ENCODE measurements around the gene DEDD. TPM values are rescaled to one million over a fixed set of nuclear protein-coding genes. Genes with fewer than 3 reads are reported as not detected.

DEDD gene
- total RNA-seq = 10 to 100 TPM; 20.1 to 48.8 (median 27.0) TPM

DNA sequence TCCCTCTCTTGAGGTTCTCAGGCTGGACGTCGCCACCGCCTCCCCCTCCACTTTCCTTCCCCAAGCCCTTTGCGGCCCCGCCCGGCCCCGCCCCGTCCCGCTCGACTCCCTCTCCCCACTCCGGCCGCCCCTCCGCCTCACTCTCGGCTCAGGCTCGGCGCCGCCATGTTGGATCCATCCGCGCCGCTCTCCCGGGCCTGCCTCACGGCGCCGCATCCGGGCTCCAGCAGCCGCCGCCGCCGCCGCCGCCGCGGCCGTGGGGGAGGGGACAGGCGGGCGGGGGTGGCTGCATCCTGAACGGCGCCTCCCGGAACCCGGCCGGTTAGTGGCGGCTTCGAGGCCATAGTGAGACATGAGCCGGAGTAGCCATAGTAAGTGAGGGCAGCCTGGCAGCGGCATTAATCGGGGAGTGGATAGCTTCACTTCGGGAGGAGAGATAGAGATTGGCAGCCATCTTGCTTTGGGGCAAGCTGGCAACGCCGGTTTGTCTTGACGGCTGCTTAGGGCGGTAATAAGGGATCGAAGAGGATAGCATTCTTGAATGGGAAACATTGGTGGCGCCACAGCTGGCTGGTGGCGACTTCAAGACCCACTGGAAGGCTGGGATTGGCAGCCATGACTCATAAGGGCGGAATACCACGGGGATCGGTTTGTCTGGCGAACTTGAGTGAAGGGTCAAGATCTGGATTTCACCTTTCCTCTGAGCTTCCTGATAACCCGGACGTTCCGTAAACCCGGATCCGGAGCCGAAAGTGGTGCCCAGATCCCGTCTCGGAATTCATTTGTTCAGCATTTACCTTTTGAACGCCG is at the start of gene DEDD:
DEDD (minus strand) TSS at position 258 of the 810 bp plus-strand sequence. CDS start 8,205 bp downstream, outside the sequence.
- Histone ChIP-seq H3K27ac (peak within 1 kb of the TSS; percentile 81 to 98 (median 95)), H3K36me3 (peaks cover 0 to 23% (median 13%) of the 10 kb centered on the region in 3 donors), H3K27me3 (no peaks in the 10 kb centered on the region), H3K4me3 (peak within 1 kb of the TSS; percentile 54 to 82 (median 75)), H3K4me1 (peaks cover 0 to 61% (median 26%) of the 10 kb centered on the region in 4 donors), H3K9me3 (no peaks in the 10 kb centered on the region)
- DNase-seq (ENCODE audit: low spot score in 2 of 2) = peak; percentile 90 to 92
- TF ChIP-seq EP300 (IDR thresholded peaks at IDR 0.05) (peak; percentile 27 to 86), POLR2A (IDR thresholded peaks at IDR 0.05) (peak; percentile 51 to 52)
- TF ChIP-seq, protein P1, sequence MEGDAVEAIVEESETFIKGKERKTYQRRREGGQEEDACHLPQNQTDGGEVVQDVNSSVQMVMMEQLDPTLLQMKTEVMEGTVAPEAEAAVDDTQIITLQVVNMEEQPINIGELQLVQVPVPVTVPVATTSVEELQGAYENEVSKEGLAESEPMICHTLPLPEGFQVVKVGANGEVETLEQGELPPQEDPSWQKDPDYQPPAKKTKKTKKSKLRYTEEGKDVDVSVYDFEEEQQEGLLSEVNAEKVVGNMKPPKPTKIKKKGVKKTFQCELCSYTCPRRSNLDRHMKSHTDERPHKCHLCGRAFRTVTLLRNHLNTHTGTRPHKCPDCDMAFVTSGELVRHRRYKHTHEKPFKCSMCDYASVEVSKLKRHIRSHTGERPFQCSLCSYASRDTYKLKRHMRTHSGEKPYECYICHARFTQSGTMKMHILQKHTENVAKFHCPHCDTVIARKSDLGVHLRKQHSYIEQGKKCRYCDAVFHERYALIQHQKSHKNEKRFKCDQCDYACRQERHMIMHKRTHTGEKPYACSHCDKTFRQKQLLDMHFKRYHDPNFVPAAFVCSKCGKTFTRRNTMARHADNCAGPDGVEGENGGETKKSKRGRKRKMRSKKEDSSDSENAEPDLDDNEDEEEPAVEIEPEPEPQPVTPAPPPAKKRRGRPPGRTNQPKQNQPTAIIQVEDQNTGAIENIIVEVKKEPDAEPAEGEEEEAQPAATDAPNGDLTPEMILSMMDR (IDR thresholded peaks at IDR 0.05) = peak in 2 of 5 experiments; percentile 21 to 27
- WGBS, 2 donors = 0 to 1% methylated on average over 49 to 58 of the region's 68 CpGs

- Histone ChIP-seq H3K4me3 (no peak overlapping the region), H3K36me3 (no peaks in the 10 kb centered on the region), H3K9me3 (no peaks in the 10 kb centered on the region), H3K27ac (peak overlapping the region in 2 of 4 donors; percentile 21 to 75), H3K4me1 (peaks cover 0 to 31% (median 13%) of the 10 kb centered on the region in 4 donors), H3K27me3 (no peaks in the 10 kb centered on the region)
- no peak for DNase-seq (ENCODE audit: low spot score in 2 of 2)
- TF ChIP-seq, protein P1 (IDR thresholded peaks at IDR 0.05) = no peak
- no peak for TF ChIP-seq EP300 (IDR thresholded peaks at IDR 0.05)
- no peak for TF ChIP-seq POLR2A (IDR thresholded peaks at IDR 0.05)
- WGBS, 2 donors = 100% methylated on average over 1 of the region's 1 CpG
Measured at GRCh38 chr1:161182214-161182613, 49.7 kb upstream of the DEDD start.

- no peak for TF ChIP-seq POLR2A (IDR thresholded peaks at IDR 0.05)
- TF ChIP-seq, protein P1 (IDR thresholded peaks at IDR 0.05) = peak in 3 of 5 experiments; percentile 12 to 20 (median 18)
- 37 to 59% methylated on average over 1 of the region's 1 CpG for WGBS, 2 donors
- Histone ChIP-seq H3K4me3 (no peak overlapping the region), H3K4me1 (peaks cover 0 to 34% (median 17%) of the 10 kb centered on the region in 4 donors), H3K27ac (no peak overlapping the region), H3K27me3 (no peaks in the 10 kb centered on the region), H3K9me3 (no peaks in the 10 kb centered on the region), H3K36me3 (peaks cover 0 to 4% (median 0%) of the 10 kb centered on the region in 3 donors)
- no peak for DNase-seq (ENCODE audit: low spot score in 2 of 2)
Measured at GRCh38 chr1:161180639-161181038, 48.2 kb upstream of the DEDD start.

GRCh38 chr1:161179698-161180097 is 47.2 kb upstream of the DEDD start:
- Histone ChIP-seq H3K4me1 (peaks cover 0 to 32% (median 16%) of the 10 kb centered on the region in 4 donors), H3K27me3 (no peaks in the 10 kb centered on the region), H3K36me3 (peaks cover 0 to 13% (median 0%) of the 10 kb centered on the region in 3 donors), H3K9me3 (no peaks in the 10 kb centered on the region), H3K4me3 (no peak overlapping the region), H3K27ac (no peak overlapping the region)
- 93 to 95% methylated on average over 3 of the region's 3 CpGs for WGBS, 2 donors
- TF ChIP-seq POLR2A (IDR thresholded peaks at IDR 0.05) (no peak), EP300 (IDR thresholded peaks at IDR 0.05) (no peak)
- TF ChIP-seq, protein P1 (IDR thresholded peaks at IDR 0.05) = no peak
- no peak for DNase-seq (ENCODE audit: low spot score in 2 of 2)

DNA sequence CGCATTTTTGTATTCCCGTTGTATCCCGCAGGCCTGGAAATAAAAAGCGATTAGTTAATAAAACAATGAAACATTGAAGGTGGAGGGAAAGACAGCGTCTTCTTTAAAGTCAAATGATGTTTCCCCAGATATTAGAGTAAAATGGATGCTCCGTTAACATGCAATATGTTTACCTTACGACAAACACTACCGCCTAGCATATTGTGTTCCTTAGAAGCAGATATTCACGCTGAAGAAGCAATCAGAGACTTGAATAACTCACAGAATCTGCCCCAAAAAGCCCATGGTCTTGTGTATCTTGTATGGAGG is 45.4 kb upstream of the DEDD start:
- WGBS, 2 donors = 47 to 57% methylated on average over 9 of the region's 9 CpGs
- DNase-seq (ENCODE audit: low spot score in 2 of 2) = no peak
- Histone ChIP-seq H3K27me3 (no peaks in the 10 kb centered on the region), H3K4me1 (peaks cover 0 to 44% (median 17%) of the 10 kb centered on the region in 4 donors), H3K9me3 (no peaks in the 10 kb centered on the region), H3K27ac (peak overlapping the region; percentile 83 to 99 (median 90)), H3K4me3 (peak overlapping the region; percentile 60 to 97 (median 66)), H3K36me3 (peaks cover 0 to 32% (median 5%) of the 10 kb centered on the region in 3 donors)
- TF ChIP-seq POLR2A (IDR thresholded peaks at IDR 0.05) = no peak
- no peak for TF ChIP-seq EP300 (IDR thresholded peaks at IDR 0.05)
- TF ChIP-seq, protein P1 (IDR thresholded peaks at IDR 0.05) = no peak
